Activated CD8-positive, alpha-beta memory T cell treated with anti-CD3 and anti-CD28 coated beads, Interleukin-2, amount 10 ng/mL, durations not matched to agents 7 days and 5 days (primary cell): Measurements from ENCODE around the gene PTDSS2. TPM values are rescaled to one million over a fixed set of nuclear protein-coding genes. Genes with fewer than 3 reads are reported as not detected.
"Not testable (repeated sequence)": the region's sequence is repeated elsewhere in the genome, so short reads cannot be mapped to it uniquely, and the experiment has no call there.

Experiments used
- ATAC-seq: fragments of 150-1000 bp; cut with Tn5 transposase; one replicate; pipeline ENCODE4 v1.10.0; 2021; ENCODE audit warnings: moderate library complexity
- CTCF ChIA-PET: fragments of 350-600 bp; sonication (Branson Sonifier 250); formaldehyde crosslinking; loops from one replicate; lab custom pipeline; 2021; ENCODE audit warnings: antibody characterized with exemption; lab: Charles Lee
- DNase-seq: peaks from one replicate; pipeline ENCODE4 v3.0.0-alpha.2; 2020
- H3K27ac Mint-ChIP-seq: one replicate; pipeline ENCODE4 v1.8.0; 2021; ENCODE audit warnings: mild to moderate bottlenecking, mixed read lengths
- H3K27me3 Mint-ChIP-seq: one replicate; pipeline ENCODE4 v1.8.0; 2021; ENCODE audit warnings: mixed read lengths
- H3K36me3 Mint-ChIP-seq: one replicate; pipeline ENCODE4 v1.8.0; 2021; ENCODE audit warnings: mild to moderate bottlenecking, mixed read lengths
- H3K4me1 Mint-ChIP-seq: one replicate; pipeline ENCODE4 v1.8.0; 2021; ENCODE audit warnings: mixed read lengths
- H3K4me3 Mint-ChIP-seq: one replicate; pipeline ENCODE4 v1.8.0; 2021; ENCODE audit warnings: mild to moderate bottlenecking, moderate library complexity, mixed read lengths
- H3K9me3 Mint-ChIP-seq: one replicate; pipeline ENCODE4 v1.8.0; 2022; ENCODE audit warnings: low read depth, mixed read lengths
- total RNA-seq, 2 experiments: library from RNA; stranded (reverse); gene quantifications; one replicate each; pipeline ENCODE4 v1.2.3, GENCODE V29; 2021

Gene PTDSS2
- total RNA-seq, 2 experiments from 2014 or later, result 26.6 to 31.2 TPM

DNA sequence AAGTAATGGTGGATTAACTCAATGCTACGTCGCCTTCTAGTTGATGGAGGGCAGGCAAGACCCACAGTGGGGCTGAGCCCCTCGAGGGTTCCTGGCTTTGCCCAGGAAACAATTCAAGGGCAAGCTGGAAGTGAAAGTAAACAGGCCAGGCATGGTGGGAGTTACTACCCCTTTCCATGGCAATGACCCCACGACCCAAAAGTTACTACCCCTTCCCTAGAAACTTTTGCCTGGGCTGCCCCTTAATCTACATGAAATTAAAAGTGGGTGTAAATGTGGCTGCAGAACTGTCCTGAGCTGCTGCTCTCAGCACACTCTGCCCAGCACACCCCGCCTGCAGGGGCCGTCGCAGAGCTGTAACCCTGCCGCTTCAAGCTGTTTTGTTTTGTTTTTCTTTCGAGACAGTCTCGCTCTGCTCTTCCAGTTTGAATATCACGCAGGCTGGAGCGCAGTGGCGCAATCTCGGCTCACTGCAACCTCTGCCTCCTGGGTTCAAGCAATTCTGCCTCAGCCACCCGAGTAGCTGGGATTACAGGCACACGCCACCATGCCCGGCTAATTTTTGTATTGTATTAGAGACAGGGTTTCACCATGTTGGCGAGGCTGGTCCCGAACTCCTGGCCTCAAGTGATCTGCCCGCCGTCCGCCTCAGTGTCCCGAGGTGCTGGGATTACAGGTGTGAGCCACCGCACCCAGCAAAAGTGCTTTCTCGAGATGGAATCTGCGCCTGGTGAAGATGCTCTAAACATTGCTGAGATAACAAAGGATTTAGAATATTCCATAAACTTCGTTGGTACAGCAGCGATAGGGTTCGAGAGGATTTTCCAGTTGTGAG is 62.9 kb downstream of the PTDSS2 start:
- H3K27ac Mint-ChIP-seq, result no peak overlapping the region
- H3K4me3 Mint-ChIP-seq, result no peak overlapping the region
- H3K36me3 Mint-ChIP-seq, result peaks cover 20% of the 10 kb centered on the region
- H3K27me3 Mint-ChIP-seq, result no peaks in the 10 kb centered on the region
- H3K9me3 Mint-ChIP-seq, result peaks cover 6% of the 10 kb centered on the region
- CTCF ChIA-PET, result interaction anchor here (1.5 kb wide), 1 partner anchor 65 kb away, joined by 4 read pairs; no protein-coding TSS in a partner anchor
- DNase-seq, result no peak
- peaks cover 4% of the 10 kb centered on the region for H3K4me1 Mint-ChIP-seq
- ATAC-seq, result no peak

DNA sequence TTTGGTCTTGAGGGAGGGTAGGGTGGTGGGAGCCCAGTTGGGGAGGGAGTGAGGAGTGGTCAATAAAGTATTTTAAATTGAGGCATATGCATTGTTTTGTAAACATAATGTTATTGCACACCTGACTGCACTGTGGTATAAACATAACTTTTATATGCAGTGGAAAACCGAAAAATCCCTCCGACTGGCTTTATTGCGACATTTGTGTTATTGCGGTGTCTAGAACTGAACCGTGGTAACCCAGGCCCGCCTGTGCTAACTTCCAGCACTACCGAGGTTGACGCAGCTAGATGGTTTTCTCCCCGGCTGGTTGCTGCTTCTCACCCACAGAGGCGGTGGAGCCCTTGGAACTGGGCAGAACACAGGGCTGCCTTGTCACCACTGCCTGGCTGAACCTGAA is 64.5 kb downstream of the PTDSS2 start:
- ATAC-seq, result no peak
- Mint-ChIP-seq H3K27ac (no peak overlapping the region), H3K27me3 (no peaks in the 10 kb centered on the region), H3K36me3 (peaks cover 17% of the 10 kb centered on the region), H3K4me1 (peaks cover 6% of the 10 kb centered on the region), H3K4me3 (no peak overlapping the region), H3K9me3 (peaks cover 6% of the 10 kb centered on the region)
- CTCF ChIA-PET, result interaction anchor here (1.3 to 1.5 kb wide), 2 partner anchors 10 to 66 kb away, joined by 3 to 4 read pairs; no protein-coding TSS in a partner anchor
- DNase-seq, result no peak

DNA sequence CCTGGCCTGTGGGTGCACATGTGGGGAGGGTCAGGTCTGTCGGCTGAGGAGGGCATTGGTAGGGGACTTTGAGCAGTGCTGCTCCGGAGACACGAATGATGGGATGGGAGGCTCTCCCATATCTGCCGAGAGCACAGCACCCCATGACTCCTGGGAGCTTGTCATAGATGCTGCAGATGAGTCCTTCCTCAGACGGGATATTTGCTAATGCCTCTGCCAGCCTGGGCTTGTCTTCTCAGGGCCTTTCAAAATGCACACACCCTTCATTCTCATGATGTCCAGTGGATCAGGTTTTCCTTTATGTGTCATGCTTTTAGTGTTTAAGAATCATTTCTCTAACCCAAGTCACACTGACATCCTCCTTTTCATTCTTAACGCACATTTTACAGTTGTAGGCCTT is 65.1 kb downstream of the PTDSS2 start:
- H3K27me3 Mint-ChIP-seq, result no peaks in the 10 kb centered on the region
- H3K4me1 Mint-ChIP-seq, result peaks cover 6% of the 10 kb centered on the region
- H3K36me3 Mint-ChIP-seq, result peaks cover 12% of the 10 kb centered on the region
- no peak overlapping the region for H3K4me3 Mint-ChIP-seq
- peaks cover 6% of the 10 kb centered on the region for H3K9me3 Mint-ChIP-seq
- ATAC-seq (no peak), DNase-seq (no peak)
- CTCF ChIA-PET, result interaction anchor here (1.3 kb wide), 1 partner anchor 11 kb away, joined by 3 read pairs; no protein-coding TSS in a partner anchor
- H3K27ac Mint-ChIP-seq, result no peak overlapping the region

DNA sequence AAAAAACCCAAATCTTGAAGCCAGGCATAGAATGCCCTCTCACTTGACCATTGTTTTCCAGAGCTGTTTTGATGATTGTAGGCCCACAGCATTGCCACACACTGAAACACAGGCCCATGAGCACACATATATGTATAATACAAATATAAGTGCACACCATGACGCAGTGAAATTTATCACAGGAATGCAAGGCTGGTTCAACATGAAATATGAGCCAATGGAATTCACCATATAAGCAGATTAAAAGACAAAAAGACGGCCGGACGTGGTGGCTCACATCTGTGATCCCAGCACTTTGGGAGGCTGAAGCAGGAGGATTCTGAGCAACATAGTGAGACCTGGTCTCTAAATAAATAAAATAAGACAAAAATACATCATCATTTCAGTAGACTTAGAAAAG is 66.3 kb downstream of the PTDSS2 start:
- Mint-ChIP-seq H3K27ac (no peak overlapping the region), H3K4me3 (no peak overlapping the region), H3K27me3 (no peaks in the 10 kb centered on the region), H3K4me1 (peaks cover 6% of the 10 kb centered on the region), H3K36me3 (peaks cover 10% of the 10 kb centered on the region), H3K9me3 (peaks cover 6% of the 10 kb centered on the region)
- DNase-seq (no peak), ATAC-seq (no peak)
- CTCF ChIA-PET, result interaction anchor here (1.3 to 3.7 kb wide), 3 partner anchors 19 to 110 kb away, joined by 3 to 48 read pairs (median 3); partner anchors contain the start of genes HRAS and PTDSS2

DNA sequence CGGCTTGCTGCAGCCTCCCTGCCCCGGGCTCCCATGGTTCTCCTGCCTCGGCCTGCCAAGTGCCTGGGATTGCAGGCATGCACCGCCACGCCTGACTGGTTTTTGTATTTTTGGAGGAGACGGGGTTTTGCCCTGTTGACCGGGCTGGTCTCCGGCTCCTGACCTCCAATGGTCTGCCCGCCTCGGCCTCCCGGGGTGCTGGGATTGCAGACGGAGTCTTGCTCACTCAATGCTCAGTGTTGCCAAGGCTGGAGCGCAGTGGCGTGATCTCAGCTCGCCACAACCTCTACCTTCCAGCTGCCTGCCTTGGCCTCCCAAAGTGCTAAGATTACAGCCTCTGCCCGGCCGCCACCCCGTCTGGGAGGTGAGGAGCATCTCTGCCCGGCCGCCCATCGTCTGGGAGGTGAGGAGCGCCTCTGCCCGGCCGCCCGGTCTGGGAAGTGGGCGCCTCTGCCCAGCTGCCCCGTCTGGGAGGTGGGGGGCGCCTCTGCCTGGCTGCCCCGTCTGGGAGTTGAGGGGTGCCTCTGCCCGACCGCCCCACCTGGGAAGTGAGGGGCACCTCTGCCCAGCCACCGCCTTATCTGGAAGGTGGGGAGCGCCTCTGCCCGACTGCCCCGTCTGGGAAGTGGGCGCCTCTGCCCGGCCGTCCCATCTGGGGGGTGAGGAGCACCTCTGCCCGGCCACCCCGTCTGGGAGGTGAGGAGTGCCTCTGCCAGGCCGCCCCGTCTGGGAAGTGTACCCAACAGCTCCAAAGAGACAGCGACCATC is 67.0 kb downstream of the PTDSS2 start:
- H3K36me3 Mint-ChIP-seq, result peaks cover 10% of the 10 kb centered on the region
- H3K27ac Mint-ChIP-seq, H3K4me1 Mint-ChIP-seq, DNase-seq, H3K9me3 Mint-ChIP-seq, H3K27me3 Mint-ChIP-seq, ATAC-seq, H3K4me3 Mint-ChIP-seq: not testable (repeated sequence)
- CTCF ChIA-PET, result interaction anchor here (1.3 to 3.7 kb wide), 4 partner anchors 19 to 211 kb away, joined by 3 to 48 read pairs (median 3); partner anchors contain the start of genes HRAS and PTDSS2

DNA sequence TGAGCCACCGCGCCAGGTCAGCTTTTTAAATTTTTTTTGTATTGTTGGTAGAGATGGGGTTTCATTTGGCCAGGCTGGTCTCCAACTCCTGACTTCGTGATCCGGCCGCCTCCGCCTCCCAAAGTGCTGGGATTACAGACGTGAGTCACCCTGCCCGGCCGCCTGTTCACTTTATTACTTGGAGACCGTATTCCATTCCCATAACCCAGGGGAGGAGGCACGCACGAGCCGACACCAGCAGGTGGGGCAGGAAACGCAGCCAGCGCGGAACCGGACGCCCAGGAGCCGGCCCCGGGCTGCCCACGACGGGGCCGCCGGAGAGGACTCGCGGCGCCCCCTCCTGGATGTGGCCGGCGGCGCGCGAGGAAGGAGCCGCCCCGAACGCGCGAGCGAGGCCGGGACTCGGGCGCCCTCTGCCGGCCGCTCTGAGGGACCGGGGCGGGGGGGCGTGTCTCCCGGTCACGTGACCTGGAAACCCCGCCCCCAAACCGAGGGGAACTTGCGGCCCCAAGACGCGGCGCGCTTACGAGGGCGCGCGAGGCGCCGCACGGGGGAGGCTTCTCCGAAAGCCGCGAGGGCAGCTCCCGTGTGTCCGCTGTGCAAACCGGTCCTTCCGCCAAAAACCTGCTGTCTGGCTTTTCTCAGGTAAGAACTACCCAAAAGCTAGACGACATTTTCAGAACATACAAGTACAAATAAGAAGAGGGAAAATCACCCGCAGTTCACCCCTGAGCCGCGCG is 68.6 kb downstream of the PTDSS2 start:
- H3K27me3 Mint-ChIP-seq, result no peaks in the 10 kb centered on the region
- H3K27ac Mint-ChIP-seq, result peak overlapping the region; percentile 64
- peaks cover 7% of the 10 kb centered on the region for H3K36me3 Mint-ChIP-seq
- ATAC-seq (peak; percentile 97), DNase-seq (peak; percentile 90)
- CTCF ChIA-PET, result interaction anchor here (0.5 to 3.7 kb wide), 43 partner anchors 8 to 312 kb away, joined by 3 to 48 read pairs (median 4); partner anchors contain the start of genes HRAS, IFITM2, PHRF1 and PTDSS2
- H3K9me3 Mint-ChIP-seq, result peaks cover 6% of the 10 kb centered on the region
- peak overlapping the region; percentile 58 for H3K4me3 Mint-ChIP-seq
- H3K4me1 Mint-ChIP-seq, result peaks cover 6% of the 10 kb centered on the region

DNA sequence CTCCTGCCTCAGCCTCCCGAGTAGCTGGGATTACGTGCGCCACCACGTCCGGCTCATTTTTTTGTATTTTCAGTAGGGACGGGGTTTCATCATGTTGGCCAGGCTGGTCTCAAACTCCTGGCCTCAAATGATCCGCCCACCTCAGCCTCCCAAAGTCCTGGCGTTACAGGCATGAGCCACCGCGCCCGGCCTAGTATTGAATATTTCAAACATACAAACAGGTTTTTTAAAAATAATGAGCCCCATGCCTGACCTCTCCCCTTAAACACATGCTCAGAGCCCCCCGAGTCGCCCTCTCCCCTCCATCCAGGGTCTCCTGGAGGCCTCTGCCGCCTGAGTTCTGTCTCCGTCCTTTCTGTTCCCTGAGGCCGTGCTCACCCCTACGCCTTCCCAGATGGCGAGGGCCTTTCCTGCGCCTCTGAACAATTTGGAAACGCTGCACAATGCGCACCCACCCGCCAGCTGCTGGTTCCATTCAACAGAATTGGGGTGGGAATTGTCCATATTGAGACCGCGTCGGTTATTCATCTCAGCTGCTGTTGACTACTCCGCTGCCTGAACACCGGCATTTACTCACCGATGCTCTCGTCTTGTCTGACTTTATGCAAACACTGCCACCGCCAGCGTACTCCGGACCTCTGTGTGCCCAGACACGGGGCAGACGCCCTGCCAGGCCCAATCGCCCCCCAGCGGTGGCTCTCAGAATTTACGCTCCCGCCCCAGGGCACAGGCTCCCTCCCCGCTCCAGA is 70.5 kb downstream of the PTDSS2 start:
- no peak for DNase-seq
- Mint-ChIP-seq H3K4me1 (peaks cover 6% of the 10 kb centered on the region), H3K27ac (no peak overlapping the region), H3K4me3 (no peak overlapping the region), H3K9me3 (peaks cover 6% of the 10 kb centered on the region), H3K36me3 (peaks cover 7% of the 10 kb centered on the region), H3K27me3 (no peaks in the 10 kb centered on the region)
- CTCF ChIA-PET, result interaction anchor here (1.1 to 2.8 kb wide), 5 partner anchors 13 to 181 kb away, joined by 3 to 27 read pairs (median 6); partner anchors contain the start of gene HRAS
- no peak for ATAC-seq

DNA sequence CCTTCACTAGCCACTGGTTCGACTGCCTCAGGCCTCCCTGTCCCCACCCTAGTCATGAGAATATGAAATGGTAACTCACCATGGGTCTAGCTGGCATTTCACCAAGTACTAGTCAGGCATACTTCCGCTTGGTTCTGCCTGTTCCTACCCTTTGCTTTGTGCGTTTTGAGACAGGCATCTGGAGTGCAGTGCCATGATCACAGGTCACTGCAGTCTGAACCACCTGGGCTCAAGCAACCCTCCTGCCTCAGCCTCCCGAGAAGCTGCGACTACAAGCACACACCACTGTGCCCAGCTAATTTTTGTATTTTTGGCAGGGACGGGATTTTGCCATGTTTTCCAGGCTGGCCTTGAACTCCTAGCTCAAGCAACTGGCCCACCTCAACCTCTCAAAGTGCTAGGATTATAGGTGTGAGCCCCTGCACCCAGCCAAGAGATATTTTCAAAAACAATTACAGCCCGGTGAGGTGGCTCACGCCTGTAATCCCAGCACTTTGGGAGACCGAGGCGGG is 71.2 kb downstream of the PTDSS2 start:
- peaks cover 3% of the 10 kb centered on the region for H3K9me3 Mint-ChIP-seq
- peaks cover 3% of the 10 kb centered on the region for H3K36me3 Mint-ChIP-seq
- H3K4me3 Mint-ChIP-seq, result no peak overlapping the region
- H3K27ac Mint-ChIP-seq, result no peak overlapping the region
- H3K4me1 Mint-ChIP-seq, result peaks cover 6% of the 10 kb centered on the region
- ATAC-seq (no peak), DNase-seq (no peak)
- no peaks in the 10 kb centered on the region for H3K27me3 Mint-ChIP-seq
- CTCF ChIA-PET, result interaction anchor here (1.2 to 2.1 kb wide), 3 partner anchors 12 to 34 kb away, joined by 3 to 13 read pairs (median 6); no protein-coding TSS in a partner anchor

DNA sequence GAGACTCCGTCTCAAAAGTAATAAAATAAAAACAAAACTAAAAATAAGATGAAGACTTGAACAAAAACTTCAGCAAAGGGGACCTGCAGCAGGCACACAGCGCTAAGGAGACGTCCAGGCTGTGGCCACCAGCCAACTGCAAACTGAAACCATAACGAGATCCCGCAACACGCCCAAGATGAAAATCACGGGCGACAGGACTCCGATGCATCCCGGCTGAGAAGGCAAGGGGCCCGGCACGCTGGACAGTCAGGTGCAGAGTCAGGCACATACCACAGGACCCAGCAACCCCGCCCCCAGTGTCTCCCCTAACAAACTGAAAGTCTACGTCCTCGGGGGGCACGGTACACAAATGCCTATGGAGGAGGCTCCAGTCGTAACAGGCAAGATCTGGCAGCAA is 76.1 kb downstream of the PTDSS2 start:
- H3K9me3 Mint-ChIP-seq, result no peaks in the 10 kb centered on the region
- H3K36me3 Mint-ChIP-seq, result no peaks in the 10 kb centered on the region
- DNase-seq, result no peak
- no peaks in the 10 kb centered on the region for H3K27me3 Mint-ChIP-seq
- no peak overlapping the region for H3K27ac Mint-ChIP-seq
- CTCF ChIA-PET, result no interaction called here
- H3K4me3 Mint-ChIP-seq, result no peak overlapping the region
- ATAC-seq, result no peak
- H3K4me1 Mint-ChIP-seq, result no peaks in the 10 kb centered on the region

DNA sequence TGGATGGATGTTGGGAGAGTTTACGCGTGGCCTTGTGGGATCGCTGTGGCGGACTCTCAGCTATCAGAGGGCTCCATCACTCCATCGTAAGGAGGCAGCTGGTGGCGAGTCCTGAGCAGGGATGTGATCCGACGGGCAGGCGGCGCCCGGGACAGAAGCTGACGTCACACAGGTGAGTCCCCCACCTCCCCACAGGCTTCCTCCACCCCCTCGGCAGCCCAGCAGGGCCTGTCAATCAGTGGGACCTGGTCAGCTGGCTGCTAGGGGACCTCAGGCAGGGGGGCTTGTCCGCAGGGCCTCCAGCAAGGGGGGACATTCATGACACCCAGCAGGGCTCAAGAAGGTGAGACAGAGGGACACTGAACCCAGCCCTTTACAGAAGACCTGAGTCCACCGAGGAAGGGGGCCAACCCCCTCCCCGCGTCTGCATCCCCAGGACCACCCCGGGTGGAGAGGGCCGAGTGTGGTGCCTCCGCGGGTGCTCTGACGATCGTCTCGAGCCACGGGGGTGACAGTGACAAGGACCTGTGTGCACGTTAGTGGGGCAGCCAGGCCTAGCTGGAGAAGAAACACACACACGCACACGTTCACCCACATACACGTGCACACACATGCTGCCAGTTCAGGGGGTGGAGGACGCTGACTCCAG is 78.2 kb downstream of the PTDSS2 start:
- H3K9me3 Mint-ChIP-seq, result no peaks in the 10 kb centered on the region
- DNase-seq (no peak), ATAC-seq (no peak)
- peaks cover 3% of the 10 kb centered on the region for H3K36me3 Mint-ChIP-seq
- H3K27ac Mint-ChIP-seq, result no peak overlapping the region
- H3K4me1 Mint-ChIP-seq, result no peaks in the 10 kb centered on the region
- no peak overlapping the region for H3K4me3 Mint-ChIP-seq
- no peaks in the 10 kb centered on the region for H3K27me3 Mint-ChIP-seq
- CTCF ChIA-PET, result no interaction called here

DNA sequence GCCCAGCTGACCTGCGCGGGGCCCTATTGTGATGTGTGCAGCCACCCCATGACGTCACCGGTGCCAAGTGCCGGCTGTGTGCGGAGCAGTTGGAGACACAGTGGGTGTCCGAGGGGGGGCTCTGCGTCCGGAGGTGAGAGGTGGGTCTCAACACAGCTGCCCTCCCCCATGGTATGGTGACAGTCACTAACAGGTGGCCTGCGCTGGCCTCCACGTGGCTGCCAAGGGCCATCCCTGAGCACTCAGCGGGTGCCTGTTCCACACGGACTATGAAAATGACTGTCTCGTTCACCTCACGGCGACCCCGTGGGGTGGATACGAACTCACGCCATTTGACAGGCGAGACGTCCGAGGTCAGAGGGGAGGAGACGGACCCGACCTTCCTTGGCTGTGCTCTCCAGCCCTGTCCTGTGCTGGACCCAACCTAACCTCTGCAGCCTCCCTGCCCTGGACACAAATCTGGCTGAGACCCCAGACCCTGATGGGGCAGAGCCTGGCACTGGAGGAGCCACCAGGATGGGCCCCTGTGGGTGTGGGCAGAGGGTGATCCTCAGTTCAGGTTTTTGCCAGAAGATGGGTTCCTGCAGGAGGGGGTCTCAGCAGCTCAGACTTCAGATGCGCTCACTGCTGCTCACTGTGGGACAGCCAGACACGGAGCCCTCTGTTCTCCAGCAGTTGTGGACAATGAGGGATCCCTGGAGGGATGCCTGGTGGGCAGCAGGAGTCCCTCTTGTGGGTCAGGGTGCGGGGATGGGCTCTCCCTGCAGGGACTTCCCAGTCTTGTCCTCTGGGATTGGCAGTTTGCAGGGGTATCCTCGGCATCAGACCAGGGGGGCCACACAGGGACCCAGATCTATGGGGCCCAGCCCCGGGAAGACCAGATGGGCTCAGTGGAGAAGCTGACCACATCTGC is 79.0 kb downstream of the PTDSS2 start:
- no peak for DNase-seq
- Mint-ChIP-seq H3K27ac (no peak overlapping the region), H3K4me1 (peaks cover 2% of the 10 kb centered on the region), H3K36me3 (peaks cover 4% of the 10 kb centered on the region), H3K4me3 (no peak overlapping the region), H3K27me3 (no peaks in the 10 kb centered on the region), H3K9me3 (no peaks in the 10 kb centered on the region)
- ATAC-seq, result no peak
- CTCF ChIA-PET, result interaction anchor here (1.0 kb wide), 1 partner anchor 11 kb away, joined by 4 read pairs; no protein-coding TSS in a partner anchor
